PC-3 (cell line): ENCODE measurements around the gene SPG7.

Experiments used
- EZH2 ChIP-seq: fragments of 300-600 bp; sonication (generic); IDR thresholded peaks from one replicate; pipeline ENCODE4 v1.6.1; 2017; ENCODE audit warnings: antibody characterized with exemption, mild to moderate bottlenecking, low read length; ENCODE audit not compliant: unreplicated experiment
- EZH2phosphoT487 ChIP-seq: fragments of 300-600 bp; sonication (generic); IDR thresholded peaks from 2 replicates; pipeline ENCODE4 v1.6.1; 2018; ENCODE audit warnings: mild to moderate bottlenecking, antibody characterized with exemption, low read length, borderline replicate concordance
- TF ChIP-seq, protein P1 (sequence below): fragments of 300-600 bp; sonication (generic); conservative IDR thresholded peaks from 2 replicates; pipeline ENCODE4 v1.5.1; 2017; ENCODE audit warnings: antibody characterized with exemption, low read depth, mild to moderate bottlenecking, low read length

DNA sequence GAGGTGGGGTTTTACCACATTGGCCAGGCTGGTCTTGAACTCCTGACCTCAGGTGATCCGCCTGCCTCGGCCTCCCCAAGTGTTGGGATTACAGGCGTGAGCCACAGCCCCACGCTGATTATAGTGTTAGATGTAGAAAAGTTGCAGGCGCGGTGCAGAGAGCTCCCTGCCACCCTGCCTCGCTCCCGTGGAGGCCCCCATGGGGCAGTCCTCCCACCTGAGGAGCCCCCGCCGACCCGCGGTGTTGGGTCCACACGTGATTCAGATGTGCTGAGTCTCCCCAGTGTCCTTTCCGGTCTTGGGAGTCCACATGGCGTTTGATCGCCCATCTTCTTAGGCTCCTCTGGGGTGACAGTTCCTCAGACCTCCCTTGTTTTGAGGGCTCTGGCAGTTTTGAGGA is 47.1 kb downstream of the SPG7 start:
- TF ChIP-seq, protein P1, sequence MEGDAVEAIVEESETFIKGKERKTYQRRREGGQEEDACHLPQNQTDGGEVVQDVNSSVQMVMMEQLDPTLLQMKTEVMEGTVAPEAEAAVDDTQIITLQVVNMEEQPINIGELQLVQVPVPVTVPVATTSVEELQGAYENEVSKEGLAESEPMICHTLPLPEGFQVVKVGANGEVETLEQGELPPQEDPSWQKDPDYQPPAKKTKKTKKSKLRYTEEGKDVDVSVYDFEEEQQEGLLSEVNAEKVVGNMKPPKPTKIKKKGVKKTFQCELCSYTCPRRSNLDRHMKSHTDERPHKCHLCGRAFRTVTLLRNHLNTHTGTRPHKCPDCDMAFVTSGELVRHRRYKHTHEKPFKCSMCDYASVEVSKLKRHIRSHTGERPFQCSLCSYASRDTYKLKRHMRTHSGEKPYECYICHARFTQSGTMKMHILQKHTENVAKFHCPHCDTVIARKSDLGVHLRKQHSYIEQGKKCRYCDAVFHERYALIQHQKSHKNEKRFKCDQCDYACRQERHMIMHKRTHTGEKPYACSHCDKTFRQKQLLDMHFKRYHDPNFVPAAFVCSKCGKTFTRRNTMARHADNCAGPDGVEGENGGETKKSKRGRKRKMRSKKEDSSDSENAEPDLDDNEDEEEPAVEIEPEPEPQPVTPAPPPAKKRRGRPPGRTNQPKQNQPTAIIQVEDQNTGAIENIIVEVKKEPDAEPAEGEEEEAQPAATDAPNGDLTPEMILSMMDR, result no peak
- TF ChIP-seq EZH2 (no peak), EZH2phosphoT487 (no peak)
